Karpas-422 (cell line): ENCODE data around the gene ZC3H12A. TPM values are rescaled to one million over a fixed set of nuclear protein-coding genes. Genes with fewer than 3 reads are reported as not detected.

Source experiments
- DNase-seq: peaks from one replicate; pipeline ENCODE4 v3.0.0-alpha.2; 2015
- H2AFZ ChIP-seq: fragments of 200-600 bp; sonication (generic); 2 replicates; pipeline ENCODE4 v1.6.1; 2014; ENCODE audit warnings: antibody characterized with exemption, low read length, mixed read lengths
- H3K27ac ChIP-seq: fragments of 200-600 bp; sonication (generic); 2 replicates; pipeline ENCODE4 v1.5.1; 2014; ENCODE audit warnings: mild to moderate bottlenecking, low read length, moderate library complexity
- H3K27me3 ChIP-seq: fragments of 200-600 bp; sonication (generic); 2 replicates; pipeline ENCODE4 v1.6.1; 2014; ENCODE audit warnings: low read length, mixed read lengths
- H3K36me3 ChIP-seq: fragments of 200-600 bp; sonication (generic); 2 replicates; pipeline ENCODE4 v1.6.1; 2014; ENCODE audit warnings: low read length, mixed read lengths; ENCODE audit not compliant: insufficient read depth
- H3K4me1 ChIP-seq: fragments of 200-600 bp; sonication (generic); 2 replicates; pipeline ENCODE4 v1.6.1; 2014; ENCODE audit warnings: mild to moderate bottlenecking, low read length, mixed read lengths
- H3K4me2 ChIP-seq: fragments of 200-600 bp; sonication (generic); 2 replicates; pipeline ENCODE4 v1.6.1; 2014; ENCODE audit warnings: low read length, low read depth, mild to moderate bottlenecking; ENCODE audit not compliant: poor library complexity, severe bottlenecking
- H3K4me3 ChIP-seq: fragments of 200-600 bp; sonication (generic); 2 replicates; pipeline ENCODE4 v1.5.1; 2014; ENCODE audit warnings: mild to moderate bottlenecking, antibody characterized with exemption, low read length, mixed read lengths
- H3K79me2 ChIP-seq: fragments of 200-600 bp; sonication (generic); 2 replicates; pipeline ENCODE4 v1.6.1; 2014; ENCODE audit warnings: mild to moderate bottlenecking, low read length, mixed read lengths
- H3K9ac ChIP-seq: fragments of 200-600 bp; sonication (generic); 2 replicates; pipeline ENCODE4 v1.6.0; 2014; ENCODE audit warnings: low read length
- H3K9me2 ChIP-seq: fragments of 200-600 bp; sonication (generic), shearing (Covaris generic); replicated peaks from 2 replicates; pipeline ENCODE4 v1.6.0; 2014; ENCODE audit warnings: mild to moderate bottlenecking, low read length, moderate library complexity; ENCODE audit not compliant: insufficient read depth
- H3K9me3 ChIP-seq: fragments of 300-700, 200-600 bp; sonication (generic); 2 replicates; pipeline ENCODE4 v1.6.1; 2014; ENCODE audit warnings: low read length, mixed read lengths
- H4K20me1 ChIP-seq: fragments of 200-600 bp; sonication (generic); 2 replicates; pipeline ENCODE4 v1.6.1; 2014; ENCODE audit warnings: mild to moderate bottlenecking, antibody characterized with exemption, low read length, low read depth; ENCODE audit not compliant: insufficient read depth
- total RNA-seq: library from RNA; depleted of rRNA; stranded (reverse); fragments of >200 nt; shearing (Covaris generic); gene quantifications from 2 replicates; pipeline ENCODE4 v1.2.3, GENCODE V29; 2014; ENCODE audit warnings: low replicate concordance; rRNA removed

The ZC3H12A gene
- total RNA-seq = 3.8 and 17.7 TPM in 2 replicates

- Histone ChIP-seq H3K27me3 (no peaks in the 10 kb centered on the region), H3K9me3 (no peaks in the 10 kb centered on the region), H3K27ac (no peak within 1 kb of the TSS), H3K4me2 (peak within 1 kb of the TSS; percentile 80), H3K4me1 (peaks cover 52% of the 10 kb centered on the region), H3K9ac (peak within 1 kb of the TSS; percentile 77), H3K79me2 (peaks cover 17% of the 10 kb centered on the region; the same call in 1 of the 2 replicates), H4K20me1 (peaks cover 10% of the 10 kb centered on the region; the same call in 1 of the 2 replicates), H2AFZ (peak within 1 kb of the TSS; percentile 74; the same call in 1 of the 2 replicates), H3K9me2 (no peaks in the 10 kb centered on the region), H3K4me3 (peak within 1 kb of the TSS; percentile 77), H3K36me3 (0 out of 2 replicates have a peak, but pooled peaks cover 2% of the 10 kb centered on the region)
- peak; percentile 97 for DNase-seq
Measured at GRCh38 chr1:37474046-37474696, at the start of gene ZC3H12A. ZC3H12A (plus strand) TSS chr1:37474580; CDS start chr1:37475497, 917 bp downstream.

- H3K9me2 ChIP-seq = no peaks in the 10 kb centered on the region
- H3K36me3 ChIP-seq = no peaks in the 10 kb centered on the region
- no peak overlapping the region for H3K27ac ChIP-seq
- no peaks in the 10 kb centered on the region for H4K20me1 ChIP-seq
- H3K4me2 ChIP-seq = no peak overlapping the region
- H3K9me3 ChIP-seq = no peaks in the 10 kb centered on the region
- DNase-seq = no peak
- no peaks in the 10 kb centered on the region for H3K4me1 ChIP-seq
- H3K4me3 ChIP-seq = no peak overlapping the region
- H2AFZ ChIP-seq = no peak overlapping the region
- no peaks in the 10 kb centered on the region for H3K79me2 ChIP-seq
- no peak overlapping the region for H3K9ac ChIP-seq
- H3K27me3 ChIP-seq = no peaks in the 10 kb centered on the region
Measured at GRCh38 chr1:37425221-37425620, 49.2 kb upstream of the ZC3H12A start.

GRCh38 chr1:37429029-37429428 is 45.4 kb upstream of the ZC3H12A start:
- H4K20me1 ChIP-seq = no peaks in the 10 kb centered on the region

GRCh38 chr1:37430103-37430985 is 44.0 kb upstream of the ZC3H12A start:
- Histone ChIP-seq H3K36me3 (no peaks in the 10 kb centered on the region), H4K20me1 (no peaks in the 10 kb centered on the region), H3K9ac (no peak overlapping the region), H2AFZ (no peak overlapping the region), H3K79me2 (no peaks in the 10 kb centered on the region), H3K27me3 (no peaks in the 10 kb centered on the region), H3K9me3 (no peaks in the 10 kb centered on the region), H3K9me2 (no peaks in the 10 kb centered on the region), H3K4me3 (no peak overlapping the region), H3K27ac (no peak overlapping the region), H3K4me2 (no peak overlapping the region), H3K4me1 (no peaks in the 10 kb centered on the region)
- DNase-seq = no peak

More at GRCh38 chr1:37429029-37429428, 45.4 kb upstream of the ZC3H12A start:
- H2AFZ ChIP-seq = no peak overlapping the region
- H3K9me2 ChIP-seq = no peaks in the 10 kb centered on the region
- no peak overlapping the region for H3K27ac ChIP-seq
- H3K36me3 ChIP-seq = no peaks in the 10 kb centered on the region
- H3K27me3 ChIP-seq = no peaks in the 10 kb centered on the region
- H3K79me2 ChIP-seq = no peaks in the 10 kb centered on the region
- DNase-seq = no peak
- H3K9me3 ChIP-seq = no peaks in the 10 kb centered on the region
- no peak overlapping the region for H3K4me2 ChIP-seq
- no peaks in the 10 kb centered on the region for H3K4me1 ChIP-seq
- no peak overlapping the region for H3K4me3 ChIP-seq
- H3K9ac ChIP-seq = no peak overlapping the region

GRCh38 chr1:37432716-37433115 is 41.7 kb upstream of the ZC3H12A start:
- Histone ChIP-seq H3K79me2 (no peaks in the 10 kb centered on the region), H3K4me2 (no peak overlapping the region), H3K9me2 (no peaks in the 10 kb centered on the region), H3K4me3 (no peak overlapping the region), H4K20me1 (no peaks in the 10 kb centered on the region), H3K36me3 (no peaks in the 10 kb centered on the region), H3K4me1 (no peaks in the 10 kb centered on the region), H3K27ac (no peak overlapping the region), H3K9ac (no peak overlapping the region), H3K27me3 (no peaks in the 10 kb centered on the region), H3K9me3 (no peaks in the 10 kb centered on the region), H2AFZ (no peak overlapping the region)
- no peak for DNase-seq

GRCh38 chr1:37433171-37433570 is 41.2 kb upstream of the ZC3H12A start:
- no peaks in the 10 kb centered on the region for H3K27me3 ChIP-seq
- H3K27ac ChIP-seq = no peak overlapping the region
- no peak overlapping the region for H3K9ac ChIP-seq
- no peaks in the 10 kb centered on the region for H4K20me1 ChIP-seq
- no peaks in the 10 kb centered on the region for H3K9me2 ChIP-seq
- no peak overlapping the region for H2AFZ ChIP-seq
- DNase-seq = no peak
- no peak overlapping the region for H3K4me2 ChIP-seq
- no peaks in the 10 kb centered on the region for H3K36me3 ChIP-seq
- no peak overlapping the region for H3K4me3 ChIP-seq
- H3K79me2 ChIP-seq = no peaks in the 10 kb centered on the region
- H3K9me3 ChIP-seq = no peaks in the 10 kb centered on the region
- no peaks in the 10 kb centered on the region for H3K4me1 ChIP-seq

- Histone ChIP-seq H3K27ac (no peak overlapping the region), H3K36me3 (no peaks in the 10 kb centered on the region), H2AFZ (no peak overlapping the region), H3K9ac (no peak overlapping the region), H3K27me3 (no peaks in the 10 kb centered on the region), H3K9me3 (no peaks in the 10 kb centered on the region), H3K4me2 (no peak overlapping the region), H3K4me1 (no peaks in the 10 kb centered on the region), H3K4me3 (no peak overlapping the region), H4K20me1 (no peaks in the 10 kb centered on the region), H3K79me2 (no peaks in the 10 kb centered on the region), H3K9me2 (no peaks in the 10 kb centered on the region)
- peak; percentile 87 for DNase-seq
Measured at GRCh38 chr1:37434292-37435225, 39.8 kb upstream of the ZC3H12A start.
